ENCODE results near the gene TAF4B.
"Not testable (repeated sequence)": the region's sequence is repeated elsewhere in the genome, so short reads cannot be mapped to it uniquely, and the experiment has no call there.

TAF4B gene

GRCh38 chr18:26409091-26409490, 182.8 kb downstream of the TAF4B start:
- in situ Hi-C loops (cut with MboI; ENCODE audit: low pct_unique_long_range_greater_than_20kb, low sequenced_read_pairs): no loop called here
- DNase-seq: no peak

- in situ Hi-C loops (cut with MboI; ENCODE audit: low pct_unique_long_range_greater_than_20kb, low sequenced_read_pairs): no loop called here
- no peak for DNase-seq
Observed at GRCh38 chr18:26414901-26415440, 188.7 kb downstream of the TAF4B start.

GRCh38 chr18:26415631-26416030, 189.4 kb downstream of the TAF4B start:
- in situ Hi-C loops (cut with MboI; ENCODE audit: low pct_unique_long_range_greater_than_20kb, low sequenced_read_pairs): no loop called here
- DNase-seq: no peak

- in situ Hi-C loops (cut with MboI; ENCODE audit: low pct_unique_long_range_greater_than_20kb, low sequenced_read_pairs): no loop called here
- no peak for DNase-seq
Observed at GRCh38 chr18:26416652-26417150, 190.5 kb downstream of the TAF4B start.

GRCh38 chr18:26417190-26417589, 190.9 kb downstream of the TAF4B start:
- no peak for DNase-seq
- in situ Hi-C loops (cut with MboI; ENCODE audit: low pct_unique_long_range_greater_than_20kb, low sequenced_read_pairs): no loop called here

GRCh38 chr18:26418225-26418624, 192.0 kb downstream of the TAF4B start:
- no peak for DNase-seq
- in situ Hi-C loops (cut with MboI; ENCODE audit: low pct_unique_long_range_greater_than_20kb, low sequenced_read_pairs): no loop called here

GRCh38 chr18:26419746-26420145, 193.5 kb downstream of the TAF4B start:
- DNase-seq: no peak
- in situ Hi-C loops (cut with MboI; ENCODE audit: low pct_unique_long_range_greater_than_20kb, low sequenced_read_pairs): no loop called here

GRCh38 chr18:26421503-26421902, 195.3 kb downstream of the TAF4B start:
- in situ Hi-C loops (cut with MboI; ENCODE audit: low pct_unique_long_range_greater_than_20kb, low sequenced_read_pairs): no loop called here
- no peak for DNase-seq

- in situ Hi-C loops (cut with MboI; ENCODE audit: low pct_unique_long_range_greater_than_20kb, low sequenced_read_pairs): no loop called here
- DNase-seq: no peak
Observed at GRCh38 chr18:26421931-26422330, 195.7 kb downstream of the TAF4B start.

GRCh38 chr18:26422472-26423162, 196.4 kb downstream of the TAF4B start:
- DNase-seq: no peak
- in situ Hi-C loops (cut with MboI; ENCODE audit: low pct_unique_long_range_greater_than_20kb, low sequenced_read_pairs): no loop called here

- in situ Hi-C loops (cut with MboI; ENCODE audit: low pct_unique_long_range_greater_than_20kb, low sequenced_read_pairs): no loop called here
- no peak for DNase-seq
Observed at GRCh38 chr18:26424428-26425147, 198.3 kb downstream of the TAF4B start.

- DNase-seq: no peak
- in situ Hi-C loops (cut with MboI; ENCODE audit: low pct_unique_long_range_greater_than_20kb, low sequenced_read_pairs): no loop called here
Observed at GRCh38 chr18:26425148-26425531, 198.9 kb downstream of the TAF4B start.

- in situ Hi-C loops (cut with MboI; ENCODE audit: low pct_unique_long_range_greater_than_20kb, low sequenced_read_pairs): no loop called here
Observed at GRCh38 chr18:26429535-26430226, 203.4 kb downstream of the TAF4B start.

GRCh38 chr18:26432651-26433424, 206.6 kb downstream of the TAF4B start:
- in situ Hi-C loops (cut with MboI; ENCODE audit: low pct_unique_long_range_greater_than_20kb, low sequenced_read_pairs): no loop called here
- DNase-seq: no peak

More at GRCh38 chr18:26429535-26430226, 203.4 kb downstream of the TAF4B start:
- no peak for DNase-seq

- in situ Hi-C loops (cut with MboI; ENCODE audit: low pct_unique_long_range_greater_than_20kb, low sequenced_read_pairs): no loop called here
- no peak for DNase-seq
Observed at GRCh38 chr18:26434887-26435286, 208.6 kb downstream of the TAF4B start.

GRCh38 chr18:26435415-26436095, 209.3 kb downstream of the TAF4B start:
- no peak for DNase-seq
- in situ Hi-C loops (cut with MboI; ENCODE audit: low pct_unique_long_range_greater_than_20kb, low sequenced_read_pairs): no loop called here

GRCh38 chr18:26436176-26437051, 210.2 kb downstream of the TAF4B start:
- in situ Hi-C loops (cut with MboI; ENCODE audit: low pct_unique_long_range_greater_than_20kb, low sequenced_read_pairs): no loop called here
- DNase-seq: no peak

GRCh38 chr18:26437634-26438033, 211.4 kb downstream of the TAF4B start:
- in situ Hi-C loops (cut with MboI; ENCODE audit: low pct_unique_long_range_greater_than_20kb, low sequenced_read_pairs); DNase-seq: not testable (repeated sequence)

Data from KBM-7 (cell line).